Measurements from ENCODE around the gene CASS4. TPM values are rescaled to one million over a fixed set of nuclear protein-coding genes. Genes with fewer than 3 reads are reported as not detected.

The CASS4 gene
- total and polyA plus RNA-seq, 2 donors (not counting 3 experiments of a cell fraction or from before 2014, with no cell fraction given): not detected

- intact Hi-C loops (cut with micrococcal nuclease) (loop anchor here (2.0 kb wide), 1 partner anchor 59 kb away; the partner anchor contains the start of gene FAM210B), dilution Hi-C loops (cut with MboI; ENCODE audit: extremely low pct_ligation_motif_present, low sequenced_read_pairs) (no loop called here)
- H3K9ac ChIP-seq (replicated peaks; ENCODE audit: extremely low read depth, insufficient read depth, low read length): no peak overlapping the region
- ChIA-PET POLR2A (no interaction called here), CTCF (interaction anchor here (1.4 to 2.0 kb wide), 3 partner anchors 19 to 82 kb away, joined by 3 to 4 read pairs (median 4); no protein-coding TSS in a partner anchor)
- peaks cover 38% of the 10 kb centered on the region for H3K4me1 ChIP-seq (ENCODE audit: control insufficient read depth, extremely low read depth, insufficient read depth, low read length)
- peak overlapping the region; percentile 80 for H3K27ac ChIP-seq (ENCODE audit: insufficient read depth, low read depth, low read length)
- no TSS peak for BruUV-seq (replicated peaks)
- no peak for FAIRE-seq
- no peak overlapping the region for H3K4me2 ChIP-seq (ENCODE audit: insufficient read depth, low read length)
- peak overlapping the region; percentile 58 for H2AFZ ChIP-seq (ENCODE audit: low read depth, low read length)
- H3K9me1 ChIP-seq (replicated peaks; ENCODE audit: control insufficient read depth, extremely low read depth, insufficient read depth, low read length): no peaks in the 10 kb centered on the region
- no peaks in the 10 kb centered on the region for H3K79me2 ChIP-seq (ENCODE audit: control insufficient read depth, insufficient read depth, low read length)
- TF ChIP-seq, protein P1, sequence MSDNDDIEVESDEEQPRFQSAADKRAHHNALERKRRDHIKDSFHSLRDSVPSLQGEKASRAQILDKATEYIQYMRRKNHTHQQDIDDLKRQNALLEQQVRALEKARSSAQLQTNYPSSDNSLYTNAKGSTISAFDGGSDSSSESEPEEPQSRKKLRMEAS (IDR thresholded peaks at IDR 0.05; ENCODE audit: insufficient read depth, insufficient read length): no peak
- no peak for TF ChIP-seq JUN (IDR thresholded peaks at IDR 0.05; ENCODE audit: borderline replicate concordance, insufficient read depth, insufficient read length, low read depth)
- TF ChIP-seq, protein P2, sequence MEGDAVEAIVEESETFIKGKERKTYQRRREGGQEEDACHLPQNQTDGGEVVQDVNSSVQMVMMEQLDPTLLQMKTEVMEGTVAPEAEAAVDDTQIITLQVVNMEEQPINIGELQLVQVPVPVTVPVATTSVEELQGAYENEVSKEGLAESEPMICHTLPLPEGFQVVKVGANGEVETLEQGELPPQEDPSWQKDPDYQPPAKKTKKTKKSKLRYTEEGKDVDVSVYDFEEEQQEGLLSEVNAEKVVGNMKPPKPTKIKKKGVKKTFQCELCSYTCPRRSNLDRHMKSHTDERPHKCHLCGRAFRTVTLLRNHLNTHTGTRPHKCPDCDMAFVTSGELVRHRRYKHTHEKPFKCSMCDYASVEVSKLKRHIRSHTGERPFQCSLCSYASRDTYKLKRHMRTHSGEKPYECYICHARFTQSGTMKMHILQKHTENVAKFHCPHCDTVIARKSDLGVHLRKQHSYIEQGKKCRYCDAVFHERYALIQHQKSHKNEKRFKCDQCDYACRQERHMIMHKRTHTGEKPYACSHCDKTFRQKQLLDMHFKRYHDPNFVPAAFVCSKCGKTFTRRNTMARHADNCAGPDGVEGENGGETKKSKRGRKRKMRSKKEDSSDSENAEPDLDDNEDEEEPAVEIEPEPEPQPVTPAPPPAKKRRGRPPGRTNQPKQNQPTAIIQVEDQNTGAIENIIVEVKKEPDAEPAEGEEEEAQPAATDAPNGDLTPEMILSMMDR (IDR thresholded peaks at IDR 0.05; ENCODE audit: extremely low read depth in 1 of 2, insufficient read depth in 1 of 2, low read depth in 1 of 2, low read length in 2 of 2): no peak
- no peak for TF ChIP-seq GATA2 (IDR thresholded peaks at IDR 0.05; ENCODE audit: insufficient read depth, insufficient read length, low read depth, low read length)
- TF ChIP-seq FOS (IDR thresholded peaks at IDR 0.05; ENCODE audit: borderline replicate concordance, insufficient read depth, low read length): no peak
- TF ChIP-seq MYC (IDR thresholded peaks at IDR 0.05; ENCODE audit: low read depth, low read length): no peak
- no peak for TF ChIP-seq POLR2AphosphoS5 (IDR thresholded peaks at IDR 0.05; ENCODE audit: insufficient read depth, low read depth, low read length)
- TF ChIP-seq EZH2 (IDR thresholded peaks at IDR 0.05; ENCODE audit: borderline replicate concordance, low read depth, low read length, severe bottlenecking): no peak
- no peak for TF ChIP-seq POLR2A (IDR thresholded peaks at IDR 0.05; ENCODE audit: low read depth, low read length)
- H3K4me3 ChIP-seq (replicated peaks in 1 of 3; ENCODE audit: insufficient read depth in 1 of 3, low read depth in 1 of 3, low read length in 3 of 3): no peak overlapping the region
- no peaks in the 10 kb centered on the region for H4K20me1 ChIP-seq (replicated peaks; ENCODE audit: control insufficient read depth, extremely low read depth, insufficient read depth, low read length)
- H3K9me3 ChIP-seq (replicated peaks; ENCODE audit: control insufficient read depth, insufficient read depth, low read length): no peaks in the 10 kb centered on the region
- no peak for DNase-seq (ENCODE audit: low read depth, low spot score)
- no peaks in the 10 kb centered on the region for H3K36me3 ChIP-seq (ENCODE audit: control insufficient read depth in 2 of 2, extremely low read depth in 1 of 2, insufficient read depth in 2 of 2, low read length in 2 of 2)
- no peaks in the 10 kb centered on the region for H3K27me3 ChIP-seq (ENCODE audit: control insufficient read depth in 2 of 2, insufficient read depth in 2 of 2, low read length in 2 of 2)
These were observed 5.9 kb downstream of the CASS4 start for GRCh38 chr20:56417911-56418310.
